NCI-H146 treated with DMSO at 0.1 percent for 48 hours (cell line): Measurements from ENCODE around the gene ATP2B2.

Experiments used
- DNase-seq: peaks from one replicate; lab custom pipeline; 2025; ENCODE audit not compliant: unreplicated experiment; lab: John Stamatoyannopoulos, UW

Gene ATP2B2

GRCh38 chr3:10350324-10350985, 154.9 kb downstream of the ATP2B2 start:
- no peak for DNase-seq

- DNase-seq = no peak
Measured at GRCh38 chr3:10349801-10350200, 155.6 kb downstream of the ATP2B2 start.

GRCh38 chr3:10348404-10348721, 157.0 kb downstream of the ATP2B2 start:
- no peak for DNase-seq

- DNase-seq = no peak
Measured at GRCh38 chr3:10347648-10348403, 157.6 kb downstream of the ATP2B2 start.

- no peak for DNase-seq
Measured at GRCh38 chr3:10345911-10346310, 159.5 kb downstream of the ATP2B2 start.

GRCh38 chr3:10344944-10345575, 160.3 kb downstream of the ATP2B2 start:
- DNase-seq = no peak

- DNase-seq = no peak
Measured at GRCh38 chr3:10344147-10344943, 161.0 kb downstream of the ATP2B2 start.

GRCh38 chr3:10343526-10343925, 161.9 kb downstream of the ATP2B2 start:
- DNase-seq = no peak

GRCh38 chr3:10342781-10343180, 162.6 kb downstream of the ATP2B2 start:
- no peak for DNase-seq

- no peak for DNase-seq
Measured at GRCh38 chr3:10341901-10342398, 163.4 kb downstream of the ATP2B2 start.

GRCh38 chr3:10340476-10340875, 164.9 kb downstream of the ATP2B2 start:
- no peak for DNase-seq

- DNase-seq = no peak
Measured at GRCh38 chr3:10340046-10340445, 165.3 kb downstream of the ATP2B2 start.

- no peak for DNase-seq
Measured at GRCh38 chr3:10339376-10339955, 165.9 kb downstream of the ATP2B2 start.

- DNase-seq = no peak
Measured at GRCh38 chr3:10338591-10339353, 166.6 kb downstream of the ATP2B2 start.

GRCh38 chr3:10338164-10338470, 167.3 kb downstream of the ATP2B2 start:
- DNase-seq = no peak

- DNase-seq = no peak
Measured at GRCh38 chr3:10337323-10338163, 167.8 kb downstream of the ATP2B2 start.

GRCh38 chr3:10336761-10337160, 168.6 kb downstream of the ATP2B2 start:
- DNase-seq = no peak

GRCh38 chr3:10335871-10336622, 169.3 kb downstream of the ATP2B2 start:
- DNase-seq = no peak
